GM18526 (cell line): Measurements from ENCODE around the gene BTG3.

Experiments
- POLR2A ChIP-seq: IDR thresholded peaks from 3 replicates; pipeline ENCODE4 v1.6.1; 2011; ENCODE audit not compliant: insufficient read length; ENCODE audit errors: extremely low read depth

Gene BTG3, protein sequence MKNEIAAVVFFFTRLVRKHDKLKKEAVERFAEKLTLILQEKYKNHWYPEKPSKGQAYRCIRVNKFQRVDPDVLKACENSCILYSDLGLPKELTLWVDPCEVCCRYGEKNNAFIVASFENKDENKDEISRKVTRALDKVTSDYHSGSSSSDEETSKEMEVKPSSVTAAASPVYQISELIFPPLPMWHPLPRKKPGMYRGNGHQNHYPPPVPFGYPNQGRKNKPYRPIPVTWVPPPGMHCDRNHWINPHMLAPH

GRCh38 chr21:17612565-17613241 lies at the start of gene BTG3:
Gene BTG3, minus strand, starts transcription at chr21:17612901. Its CDS starts 3,757 bp downstream, at chr21:17609144.
- TF ChIP-seq POLR2A, result peak; percentile 82

DNA sequence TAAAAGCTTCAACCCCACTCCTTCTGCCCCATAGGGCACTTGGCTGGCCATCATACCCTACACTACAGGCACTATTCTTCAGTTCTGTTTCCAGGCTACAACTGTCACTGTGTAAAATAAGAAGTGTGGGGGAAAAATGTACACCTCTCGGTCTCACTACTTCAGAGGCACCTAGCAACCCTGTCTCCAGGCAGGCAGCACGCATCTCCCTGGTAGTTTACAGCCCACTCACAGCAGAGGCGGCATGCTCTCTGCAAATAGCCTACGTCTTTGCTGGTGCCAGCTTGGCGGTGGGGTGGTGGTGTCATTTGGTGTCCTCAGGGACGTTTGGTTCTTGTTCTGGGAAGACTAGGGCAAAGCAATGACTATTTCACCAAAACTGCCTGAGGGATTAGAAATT lies 48.2 kb upstream of the BTG3 start:
- no peak for TF ChIP-seq POLR2A

DNA sequence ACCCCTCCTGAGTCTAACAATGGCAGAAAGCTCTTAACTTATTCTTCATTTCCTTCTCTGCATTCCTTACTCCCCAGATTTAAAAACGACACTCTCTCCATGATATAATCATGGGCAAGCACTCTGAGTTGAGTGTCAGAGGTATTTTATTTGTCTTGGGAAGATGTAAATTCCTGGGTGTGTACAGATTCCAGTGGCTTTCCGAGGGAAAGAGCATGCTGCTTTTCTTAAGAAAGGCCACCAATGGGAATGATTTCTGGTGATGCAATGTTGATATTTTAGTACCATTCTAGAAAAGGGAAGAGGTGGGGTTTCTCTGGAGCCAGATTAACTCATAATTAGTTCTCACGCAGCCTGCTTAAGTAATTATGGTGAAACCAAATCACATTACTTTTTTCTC lies 47.8 kb upstream of the BTG3 start:
- no peak for TF ChIP-seq POLR2A

DNA sequence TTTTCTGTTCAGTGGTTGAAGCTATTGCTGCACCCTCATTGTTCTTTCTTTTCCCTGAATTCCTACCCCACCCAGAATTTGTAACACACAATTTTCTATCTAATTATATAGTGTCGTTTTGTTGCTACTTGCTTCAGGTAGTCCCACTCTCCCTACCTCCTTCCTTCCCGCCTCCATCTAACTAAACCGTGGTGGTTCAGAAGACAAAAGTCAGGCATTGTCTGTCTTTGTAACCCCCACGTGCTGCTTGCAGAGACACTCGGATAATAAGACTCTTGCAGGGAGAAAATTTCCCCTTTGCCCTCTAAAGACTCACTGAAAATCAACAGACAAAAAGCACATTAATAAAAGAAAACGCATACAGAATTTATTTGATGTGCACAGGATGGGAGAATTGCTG lies 46.2 kb upstream of the BTG3 start:
- TF ChIP-seq POLR2A, result no peak

GRCh38 chr21:17651526-17651925 lies 38.8 kb upstream of the BTG3 start:
- no peak for TF ChIP-seq POLR2A

DNA sequence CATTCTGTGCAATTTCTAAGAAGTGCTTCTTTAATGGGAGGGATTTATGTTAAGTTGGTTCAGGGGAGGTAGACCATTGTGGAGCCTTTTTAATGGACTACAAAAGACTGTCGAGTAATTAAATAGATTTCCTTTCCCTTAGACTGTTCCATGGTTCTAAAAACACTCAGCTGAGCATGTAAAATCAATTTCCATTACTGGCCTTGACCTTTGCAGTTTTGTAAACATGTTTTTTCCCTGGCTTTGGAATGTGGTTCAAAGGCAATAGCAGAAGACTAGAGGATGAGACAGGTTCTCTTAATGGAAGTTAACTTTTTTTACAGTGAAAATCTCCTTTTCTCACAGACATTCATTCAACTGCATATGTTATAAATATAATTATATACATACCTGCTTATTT lies 37.6 kb upstream of the BTG3 start:
- no peak for TF ChIP-seq POLR2A

GRCh38 chr21:17646790-17647189 lies 34.1 kb upstream of the BTG3 start:
- no peak for TF ChIP-seq POLR2A

DNA sequence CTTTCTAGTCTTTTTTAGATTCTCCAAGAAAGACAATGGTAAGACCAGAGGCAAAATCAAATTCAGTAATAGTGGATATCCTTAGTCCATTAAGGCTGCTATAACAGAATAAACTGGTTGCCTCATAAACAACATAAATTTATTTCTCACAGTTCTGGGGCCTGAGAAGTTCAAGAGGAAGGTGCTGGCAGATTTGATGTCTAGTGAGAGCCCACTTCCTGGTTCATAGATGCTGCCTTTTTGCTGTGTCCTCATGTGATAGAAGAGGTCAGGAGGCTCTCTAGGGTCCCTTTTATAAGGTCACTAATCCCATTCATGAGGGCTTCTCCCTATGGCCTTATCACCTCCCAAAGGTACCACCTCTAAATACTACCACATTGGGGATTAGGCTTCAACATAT lies 31.5 kb upstream of the BTG3 start:
- TF ChIP-seq POLR2A, result no peak

GRCh38 chr21:17640821-17641220 lies 28.1 kb upstream of the BTG3 start:
- no peak for TF ChIP-seq POLR2A

- TF ChIP-seq POLR2A, result no peak
These were observed 24.0 kb upstream of the BTG3 start for GRCh38 chr21:17636711-17637110.

DNA sequence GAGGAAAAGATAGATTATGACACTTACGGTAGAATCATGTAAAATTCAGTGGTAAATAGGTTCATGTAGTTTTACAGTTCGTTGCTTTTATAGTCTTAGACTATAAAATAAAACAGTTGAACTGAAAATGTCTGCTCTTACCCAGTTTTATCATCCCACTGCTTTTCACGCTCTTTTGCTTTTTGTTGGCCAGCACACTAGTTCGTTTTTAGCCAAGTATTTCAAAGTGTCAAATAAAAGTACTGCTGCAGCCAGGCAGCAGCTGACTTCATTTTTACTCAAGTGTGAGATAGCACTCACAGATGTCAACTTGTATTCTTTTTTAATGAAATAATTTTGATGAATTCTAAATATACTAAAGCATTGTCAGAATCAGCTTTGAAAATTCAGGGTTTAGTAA lies 18.5 kb upstream of the BTG3 start:
- no peak for TF ChIP-seq POLR2A

DNA sequence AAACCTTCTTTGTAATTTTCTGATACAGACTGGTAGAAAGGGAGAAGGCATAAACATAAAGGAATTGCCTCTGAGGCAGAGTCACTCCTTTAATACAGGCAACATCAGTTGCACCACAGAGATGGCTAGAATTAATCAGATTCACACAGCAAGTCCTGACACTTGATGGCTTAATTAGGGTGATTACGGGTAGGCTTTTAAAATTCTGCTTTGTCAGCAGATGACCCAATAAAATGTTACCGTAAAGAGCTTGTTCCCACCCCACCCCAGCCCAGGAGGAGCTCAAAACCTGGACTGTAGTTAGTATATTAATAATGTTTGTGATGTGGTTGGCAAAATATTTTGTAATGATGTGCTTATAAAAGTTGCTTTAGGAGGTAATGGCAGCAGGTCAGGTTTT lies 9.3 kb upstream of the BTG3 start:
- no peak for TF ChIP-seq POLR2A

- TF ChIP-seq POLR2A, result no peak
These were observed 4.1 kb upstream of the BTG3 start for GRCh38 chr21:17616831-17617230.

GRCh38 chr21:17613242-17613676 lies 558 bp upstream of the BTG3 start:
- TF ChIP-seq POLR2A, result no peak

- TF ChIP-seq POLR2A, result no peak
These were observed 607 bp downstream of the BTG3 start for GRCh38 chr21:17612023-17612564.

DNA sequence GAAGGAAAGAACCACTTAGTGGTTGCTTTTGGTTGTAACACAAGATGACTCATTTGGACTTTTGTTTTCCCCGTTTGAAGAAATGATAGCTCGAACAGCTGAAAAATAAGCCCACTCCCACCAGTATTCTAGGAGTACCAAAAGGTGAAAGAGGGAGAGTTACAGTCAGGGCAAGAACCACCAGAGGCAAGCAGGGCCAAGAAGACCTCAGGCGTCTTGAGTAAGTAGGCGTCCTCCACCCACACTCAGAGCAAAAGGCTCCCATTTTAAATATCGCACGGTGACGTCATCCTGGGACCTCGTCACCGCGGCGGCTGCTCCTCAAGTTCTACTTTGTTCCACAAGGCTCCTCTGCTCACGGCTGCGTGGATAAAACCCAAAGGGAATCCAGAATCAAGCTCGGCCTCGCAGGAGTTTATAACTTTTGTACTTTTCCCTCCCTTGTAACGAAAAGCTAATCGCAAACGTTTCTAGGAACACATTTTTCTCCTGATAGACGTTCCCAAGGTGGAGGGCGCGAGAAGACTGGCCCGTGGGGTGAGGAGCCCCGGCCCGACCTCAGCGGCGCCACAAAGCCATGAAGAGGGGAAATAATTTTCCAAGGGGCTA lies 1.2 kb downstream of the BTG3 start:
- peak; percentile 54 for TF ChIP-seq POLR2A
